PC-9 (cell line): ENCODE results near the gene PIM1. TPM values are rescaled to one million over a fixed set of nuclear protein-coding genes. Genes with fewer than 3 reads are reported as not detected.

Experiments
- BruUV-seq: library from RNA; stranded (reverse); fragments of 400-500 nt; replicated peaks from 2 replicates; lab custom pipeline; 2021; lab: Mats Ljungman, UMichigan
- CTCF ChIA-PET: fragments of 300-600 bp; sonication (Branson Sonifier 250); formaldehyde crosslinking; loops from one replicate; lab custom pipeline; 2022; ENCODE audit warnings: antibody characterized with exemption; lab: Charles Lee
- POLR2A ChIA-PET: fragments of 300-600 bp; sonication (Branson Sonifier 250); formaldehyde crosslinking; loops from one replicate; lab custom pipeline; 2022; ENCODE audit warnings: antibody characterized with exemption; ENCODE audit not compliant: unreplicated experiment; lab: Charles Lee
- DNase-seq, 2 experiments: peaks; one replicate each; pipeline versions ENCODE4 v3.0.0 to v3.0.0-alpha.2; 2015 to 2022; ENCODE audit warnings: mixed read lengths in 1 of 2
- H2AFZ ChIP-seq: fragments of 200-600 bp; sonication (generic); 2 replicates; pipeline ENCODE4 v1.8.1; 2017; ENCODE audit warnings: antibody characterized with exemption
- H3F3A ChIP-seq: fragments of 200-600 bp; sonication (generic); 2 replicates; pipeline ENCODE4 v1.8.1; 2017; ENCODE audit warnings: antibody characterized with exemption, mild to moderate bottlenecking, low read depth; ENCODE audit not compliant: insufficient read depth
- H3K27ac ChIP-seq: fragments of 200-600 bp; sonication (generic); 2 replicates; pipeline ENCODE4 v1.6.1; 2016; ENCODE audit warnings: mixed run types
- H3K27me3 ChIP-seq: fragments of 200-600 bp; sonication (generic); 2 replicates; pipeline ENCODE4 v1.6.1; 2016; ENCODE audit warnings: low read depth, mixed run types; ENCODE audit not compliant: insufficient read depth
- H3K36me3 ChIP-seq: fragments of 200-600 bp; sonication (generic); 2 replicates; pipeline ENCODE4 v1.6.1; 2016; ENCODE audit warnings: low read depth, mixed run types
- H3K4me1 ChIP-seq: fragments of 200-600 bp; sonication (generic); replicated peaks from 2 replicates; pipeline ENCODE4 v1.6.1; 2016; ENCODE audit warnings: mixed run types; ENCODE audit not compliant: insufficient read depth
- H3K4me2 ChIP-seq: fragments of 200-600 bp; sonication (generic); 2 replicates; pipeline ENCODE4 v1.6.1; 2017; ENCODE audit warnings: mixed run types
- H3K4me3 ChIP-seq: fragments of 200-600 bp; sonication (generic); 2 replicates; pipeline ENCODE4 v1.6.1; 2016; ENCODE audit warnings: mixed run types
- H3K79me2 ChIP-seq: fragments of 200-600 bp; sonication (generic); 2 replicates; pipeline ENCODE4 v1.6.1; 2017; ENCODE audit warnings: low read depth, mixed run types
- H3K9me2 ChIP-seq: fragments of 200-600 bp; sonication (generic); 2 replicates; pipeline ENCODE4 v1.8.1; 2017; ENCODE audit warnings: mild to moderate bottlenecking; ENCODE audit not compliant: insufficient read depth
- H3K9me3 ChIP-seq: fragments of 200-600 bp; sonication (generic); 2 replicates; pipeline ENCODE4 v1.8.1; 2016; ENCODE audit warnings: low read depth; ENCODE audit not compliant: insufficient read depth
- H4K20me1 ChIP-seq: fragments of 200-600 bp; sonication (generic); 2 replicates; pipeline ENCODE4 v1.8.1; 2017; ENCODE audit not compliant: insufficient read depth
- EZH2 ChIP-seq: fragments of 200-600 bp; sonication (generic); IDR thresholded peaks from 2 replicates; pipeline ENCODE4 v1.8.0; 2017; ENCODE audit warnings: antibody characterized with exemption, low read depth
- intact Hi-C: fragments of 100-400 bp; cut with micrococcal nuclease; formaldehyde crosslinking; loops from one replicate; pipeline ENCODE4 v1.10.0; 2022; ENCODE audit not compliant: unreplicated experiment
- total RNA-seq: library from RNA; stranded (reverse); gene quantifications from 2 replicates; pipeline ENCODE4 v1.2.3, GENCODE V29; 2021
- TF ChIP-seq, protein P1 (sequence below): fragments of 200-600 bp; sonication (generic); conservative IDR thresholded peaks from 2 replicates; pipeline ENCODE4 v1.6.1; 2017; ENCODE audit warnings: mixed run types, antibody characterized with exemption, mild to moderate bottlenecking, moderate library complexity

PIM1 gene
- total RNA-seq, 1 experiment from 2014 or later: 51.0 TPM

DNA sequence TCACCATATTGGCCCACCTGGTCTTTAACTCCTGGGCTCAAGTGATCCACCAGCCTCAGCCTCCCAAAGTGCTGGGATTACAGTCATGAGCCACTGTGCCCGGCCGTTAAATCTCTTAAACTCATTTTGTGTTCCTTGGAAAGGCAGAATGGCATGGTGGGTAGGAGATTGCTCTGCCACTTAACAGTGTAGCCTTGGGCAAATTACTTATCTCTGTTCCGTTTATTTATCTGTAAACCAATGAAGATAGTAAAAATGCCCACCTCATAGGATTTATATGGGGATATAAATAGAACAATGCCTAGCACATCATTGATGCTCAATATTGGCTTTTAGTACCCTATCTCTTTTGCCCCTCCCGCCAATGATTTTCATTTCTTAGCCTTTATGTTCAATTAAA lies 7.2 kb upstream of the PIM1 start:
- intact Hi-C loops: no loop called here
- Histone ChIP-seq H2AFZ (no peak overlapping the region), H4K20me1 (no peaks in the 10 kb centered on the region), H3K9me3 (no peaks in the 10 kb centered on the region), H3K27ac (no peak overlapping the region), H3K36me3 (no peaks in the 10 kb centered on the region), H3K4me1 (peaks cover 34% of the 10 kb centered on the region), H3K4me3 (no peak overlapping the region), H3F3A (peaks cover 42% of the 10 kb centered on the region), H3K4me2 (no peak overlapping the region), H3K79me2 (no peaks in the 10 kb centered on the region), H3K9me2 (no peaks in the 10 kb centered on the region), H3K27me3 (no peaks in the 10 kb centered on the region)
- ChIA-PET POLR2A (no interaction called here), CTCF (no interaction called here)
- BruUV-seq: no TSS peak
- TF ChIP-seq EZH2: no peak
- TF ChIP-seq, protein P1, sequence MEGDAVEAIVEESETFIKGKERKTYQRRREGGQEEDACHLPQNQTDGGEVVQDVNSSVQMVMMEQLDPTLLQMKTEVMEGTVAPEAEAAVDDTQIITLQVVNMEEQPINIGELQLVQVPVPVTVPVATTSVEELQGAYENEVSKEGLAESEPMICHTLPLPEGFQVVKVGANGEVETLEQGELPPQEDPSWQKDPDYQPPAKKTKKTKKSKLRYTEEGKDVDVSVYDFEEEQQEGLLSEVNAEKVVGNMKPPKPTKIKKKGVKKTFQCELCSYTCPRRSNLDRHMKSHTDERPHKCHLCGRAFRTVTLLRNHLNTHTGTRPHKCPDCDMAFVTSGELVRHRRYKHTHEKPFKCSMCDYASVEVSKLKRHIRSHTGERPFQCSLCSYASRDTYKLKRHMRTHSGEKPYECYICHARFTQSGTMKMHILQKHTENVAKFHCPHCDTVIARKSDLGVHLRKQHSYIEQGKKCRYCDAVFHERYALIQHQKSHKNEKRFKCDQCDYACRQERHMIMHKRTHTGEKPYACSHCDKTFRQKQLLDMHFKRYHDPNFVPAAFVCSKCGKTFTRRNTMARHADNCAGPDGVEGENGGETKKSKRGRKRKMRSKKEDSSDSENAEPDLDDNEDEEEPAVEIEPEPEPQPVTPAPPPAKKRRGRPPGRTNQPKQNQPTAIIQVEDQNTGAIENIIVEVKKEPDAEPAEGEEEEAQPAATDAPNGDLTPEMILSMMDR: no peak
- DNase-seq: no peak

DNA sequence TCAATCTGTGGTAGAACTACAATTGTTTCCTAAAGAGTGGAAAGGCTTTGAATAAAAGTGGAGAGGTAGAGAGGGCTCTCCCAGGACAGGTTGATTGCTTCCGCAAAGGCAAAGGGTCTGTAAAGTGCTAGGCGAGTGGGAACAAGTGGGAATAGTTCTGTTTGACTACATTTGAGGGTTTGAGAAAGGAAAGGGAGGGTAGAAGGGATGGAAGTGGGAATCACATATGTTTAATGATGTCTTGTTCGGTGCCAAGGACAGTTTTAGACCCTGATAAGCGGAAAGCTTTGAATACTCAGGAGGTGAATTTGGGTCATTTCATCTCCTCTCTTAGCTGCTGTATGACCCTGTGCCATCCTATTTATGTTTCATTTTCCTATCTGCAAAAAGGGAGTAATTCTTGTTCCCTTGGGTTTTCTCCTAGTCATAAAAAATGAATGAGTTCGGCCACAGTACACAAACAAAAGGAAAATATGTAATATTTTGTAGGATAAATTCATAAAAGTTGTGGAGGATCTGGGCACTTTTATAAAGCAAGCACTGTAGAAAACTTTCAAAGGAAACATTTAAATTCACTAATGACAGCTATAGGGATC lies 1.7 kb upstream of the PIM1 start:
- ChIA-PET CTCF (interaction anchor here (0.6 kb wide), 1 partner anchor 395 kb away, joined by 7 read pairs; no protein-coding TSS in a partner anchor), POLR2A (no interaction called here)
- no peaks in the 10 kb centered on the region for H3K9me3 ChIP-seq
- peak overlapping the region; percentile 86 for H3K4me2 ChIP-seq
- no peaks in the 10 kb centered on the region for H3K9me2 ChIP-seq
- BruUV-seq: no TSS peak
- intact Hi-C loops: no loop called here
- DNase-seq: no peak
- H3K27me3 ChIP-seq: no peaks in the 10 kb centered on the region
- H3F3A ChIP-seq: peaks cover 53% of the 10 kb centered on the region
- peak overlapping the region; percentile 58 for H3K4me3 ChIP-seq
- TF ChIP-seq, protein P1: no peak
- TF ChIP-seq EZH2: no peak
- peaks cover 18% of the 10 kb centered on the region for H3K36me3 ChIP-seq
- peaks cover 14% of the 10 kb centered on the region for H4K20me1 ChIP-seq
- peak overlapping the region; percentile 97 for H3K27ac ChIP-seq
- H3K4me1 ChIP-seq: peaks cover 44% of the 10 kb centered on the region
- peaks cover 29% of the 10 kb centered on the region for H3K79me2 ChIP-seq
- no peak overlapping the region for H2AFZ ChIP-seq

DNA sequence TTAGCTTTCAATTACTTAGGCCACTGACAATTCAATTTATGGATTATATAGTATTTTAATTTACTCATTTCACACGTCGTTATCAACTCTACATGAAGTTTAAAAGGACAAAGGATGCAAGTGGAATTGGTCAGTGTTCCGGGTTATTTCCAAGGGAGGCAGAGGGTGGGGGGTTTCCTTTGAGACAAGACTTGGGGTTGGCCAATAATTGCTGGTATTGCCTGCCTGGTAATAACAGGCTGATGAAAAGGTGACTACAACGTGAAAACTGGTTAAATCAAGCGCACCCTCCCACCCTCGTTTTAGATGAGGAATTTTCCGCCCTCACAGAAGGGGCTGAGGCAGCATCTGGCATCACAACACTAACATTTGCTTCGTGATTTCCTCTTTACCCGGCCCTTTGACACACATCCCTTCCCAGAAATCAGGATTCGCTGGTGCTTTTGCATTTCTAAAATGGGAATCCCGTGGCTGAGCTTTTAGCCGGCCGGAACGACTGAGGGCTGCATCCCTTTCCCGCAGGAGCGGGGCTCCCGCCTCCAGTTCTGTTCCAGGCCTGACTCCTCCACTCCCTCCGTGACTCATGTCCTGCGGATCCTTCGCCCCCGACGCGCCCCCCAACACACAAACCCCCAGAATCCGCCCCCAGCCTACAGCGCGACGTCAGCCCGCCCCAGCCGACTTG lies 999 bp upstream of the PIM1 start:
- BruUV-seq: TSS peak; percentile 33
- CTCF ChIA-PET: interaction anchor here (1.0 kb wide), 1 partner anchor 38 kb away, joined by 3 read pairs; no protein-coding TSS in a partner anchor
- TF ChIP-seq, protein P1: no peak
- no peak for TF ChIP-seq EZH2
- Histone ChIP-seq H3K36me3 (peaks cover 25% of the 10 kb centered on the region), H3K27me3 (no peaks in the 10 kb centered on the region), H3F3A (peaks cover 58% of the 10 kb centered on the region), H3K4me3 (peak overlapping the region; percentile 58), H3K27ac (peak overlapping the region; percentile 97), H3K79me2 (peaks cover 36% of the 10 kb centered on the region), H3K9me3 (no peaks in the 10 kb centered on the region), H3K9me2 (no peaks in the 10 kb centered on the region), H4K20me1 (peaks cover 21% of the 10 kb centered on the region), H3K4me2 (peak overlapping the region; percentile 86), H3K4me1 (peaks cover 49% of the 10 kb centered on the region), H2AFZ (no peak overlapping the region; the same call in 1 of the 2 replicates)
- POLR2A ChIA-PET: interaction anchor here (0.6 to 1.5 kb wide), 9 partner anchors 21 to 144 kb away, joined by 3 to 26 read pairs (median 7); no protein-coding TSS in a partner anchor
- DNase-seq: peak in 1 of 2 experiments; percentile 68
- intact Hi-C loops: loop anchor here (1.0 kb wide), 1 partner anchor 32 kb away; no protein-coding TSS in a partner anchor
